Fibroblast of lung (primary cell): ENCODE measurements around the gene BCAS1. TPM values are rescaled to one million over a fixed set of nuclear protein-coding genes. Genes with fewer than 3 reads are reported as not detected.
A peak's percentile ranks its signal among the peaks of the same experiment; 100 is the strongest.

Source experiments
- DNase-seq, 2 donors: peaks; one replicate each; pipeline versions ENCODE4 v3.0.0 to v3.0.0-alpha.2; 2010; ENCODE audit warnings: low read depth in 2 of 2
- H2AFZ ChIP-seq: 2 replicates; pipeline ENCODE4 v1.5.1; 2012; ENCODE audit warnings: low read length, control low read depth, inconsistent platforms
- H3K27ac ChIP-seq: 2 replicates; pipeline ENCODE4 v1.5.1; 2011; ENCODE audit warnings: low read length, control low read depth; ENCODE audit not compliant: insufficient read depth
- H3K27me3 ChIP-seq: 2 replicates; pipeline ENCODE4 v1.5.1; 2011; ENCODE audit warnings: mild to moderate bottlenecking, low read length; ENCODE audit not compliant: control insufficient read depth, insufficient read depth
- H3K36me3 ChIP-seq: 2 replicates; pipeline ENCODE4 v1.5.1; 2011; ENCODE audit warnings: low read length; ENCODE audit not compliant: control insufficient read depth, insufficient read depth
- H3K4me1 ChIP-seq: 2 replicates; pipeline ENCODE4 v1.5.1; 2011; ENCODE audit warnings: low read length; ENCODE audit not compliant: control insufficient read depth, insufficient read depth; ENCODE audit errors: extremely low read depth
- H3K4me2 ChIP-seq: 2 replicates; pipeline ENCODE4 v1.5.1; 2011; ENCODE audit warnings: low read length, control low read depth; ENCODE audit not compliant: insufficient read depth; ENCODE audit errors: extremely low read depth
- H3K4me3 ChIP-seq, 4 experiments: fragments of 200-600 bp in 1 of 4; sonication (generic) in 1 of 4; replicated peaks in 1 of 4; 2 replicates each; pipeline ENCODE4 v1.5.1; 2011 to 2016; ENCODE audit warnings: low read length in 4 of 4, low read depth in 3 of 4, mild to moderate bottlenecking in 3 of 4, control low read depth in 2 of 4, inconsistent platforms in 1 of 4, mixed read lengths in 1 of 4; ENCODE audit not compliant: insufficient read depth in 1 of 4; ENCODE audit errors: control extremely low read depth in 1 of 4
- H3K79me2 ChIP-seq: 2 replicates; pipeline ENCODE4 v1.5.1; 2012; ENCODE audit warnings: mild to moderate bottlenecking, low read length, inconsistent platforms; ENCODE audit not compliant: control insufficient read depth, insufficient read depth
- H3K9ac ChIP-seq: 2 replicates; pipeline ENCODE4 v1.5.1; 2011; ENCODE audit warnings: mild to moderate bottlenecking, low read length, control low read depth; ENCODE audit not compliant: insufficient read depth
- H3K9me3 ChIP-seq: 2 replicates; pipeline ENCODE4 v1.5.1; 2012; ENCODE audit warnings: low read depth, low read length; ENCODE audit not compliant: control insufficient read depth, insufficient read depth
- H4K20me1 ChIP-seq: 2 replicates; pipeline ENCODE4 v1.5.1; 2011; ENCODE audit warnings: low read length; ENCODE audit not compliant: control insufficient read depth, insufficient read depth; ENCODE audit errors: extremely low read depth
- CTCF ChIP-seq, 2 donors: IDR thresholded peaks in 1 of 2; conservative IDR thresholded peaks in 1 of 2; 1 replicate in 1 of 2; 2 replicates in 1 of 2; pipeline ENCODE4 v1.5.1; 2011 to 2012; ENCODE audit warnings: low read length in 2 of 2, control low read depth in 1 of 2, inconsistent platforms in 1 of 2, low read depth in 1 of 2, mild to moderate bottlenecking in 1 of 2
- EZH2 ChIP-seq: IDR thresholded peaks from 2 replicates; pipeline ENCODE4 v1.5.1; 2012; ENCODE audit warnings: low read length, control low read depth, mild to moderate bottlenecking; ENCODE audit errors: missing control alignments
- polyA plus RNA-seq, 2 donors: library from polyadenylated mRNA; depleted of rRNA in 1 of 2; stranded (reverse) in 1 of 2; unstranded in 1 of 2; fragments of >200 nt; gene quantifications; 2 replicates each; pipeline ENCODE4 v1.2.1, GENCODE V29; 2011 to 2012; ENCODE audit warnings: missing spikeins in 1 of 2
- total RNA-seq: library from RNA; depleted of rRNA; stranded (reverse); fragments of >200 nt; gene quantifications from 2 replicates; pipeline ENCODE4 v1.2.1, GENCODE V29; 2014

The BCAS1 gene
- total and polyA plus RNA-seq, 2 donors (not counting 1 experiment from before 2014, with no cell fraction given): 0.17 TPM; not detected in 1

- TF ChIP-seq EZH2: no peak
- TF ChIP-seq CTCF (conservative IDR thresholded peaks at IDR 0.05 in 1 of 2, IDR thresholded peaks at IDR 0.05 in 1 of 2; ENCODE audit: low read depth in 1 of 2, low read length in 2 of 2): no peak
- Histone ChIP-seq H2AFZ (no peak overlapping the region), H4K20me1 (no peaks in the 10 kb centered on the region), H3K9ac (no peak overlapping the region), H3K9me3 (no peaks in the 10 kb centered on the region), H3K4me3 (no peak overlapping the region), H3K79me2 (no peaks in the 10 kb centered on the region), H3K4me2 (no peak overlapping the region), H3K27me3 (peaks cover 3% of the 10 kb centered on the region), H3K27ac (no peak overlapping the region), H3K36me3 (no peaks in the 10 kb centered on the region), H3K4me1 (no peaks in the 10 kb centered on the region)
- DNase-seq: no peak
Measured at GRCh38 chr20:54085910-54086309, 15.5 kb upstream of the BCAS1 start.

GRCh38 chr20:54085425-54085824 lies 15.0 kb upstream of the BCAS1 start:
- Histone ChIP-seq H4K20me1 (no peaks in the 10 kb centered on the region), H3K27ac (no peak overlapping the region), H3K27me3 (peaks cover 3% of the 10 kb centered on the region), H3K4me1 (no peaks in the 10 kb centered on the region), H3K36me3 (no peaks in the 10 kb centered on the region), H3K9me3 (no peaks in the 10 kb centered on the region), H3K4me3 (no peak overlapping the region), H3K4me2 (no peak overlapping the region), H2AFZ (no peak overlapping the region), H3K9ac (no peak overlapping the region), H3K79me2 (no peaks in the 10 kb centered on the region)
- TF ChIP-seq EZH2 (no peak), CTCF (conservative IDR thresholded peaks at IDR 0.05 in 1 of 2, IDR thresholded peaks at IDR 0.05 in 1 of 2; ENCODE audit: low read depth in 1 of 2, low read length in 2 of 2) (no peak)
- no peak for DNase-seq

GRCh38 chr20:54084727-54085388 lies 14.5 kb upstream of the BCAS1 start:
- Histone ChIP-seq H3K4me1 (no peaks in the 10 kb centered on the region), H3K9me3 (no peaks in the 10 kb centered on the region), H3K79me2 (no peaks in the 10 kb centered on the region), H3K27me3 (peaks cover 3% of the 10 kb centered on the region), H2AFZ (no peak overlapping the region), H3K36me3 (no peaks in the 10 kb centered on the region), H3K9ac (no peak overlapping the region), H3K4me3 (no peak overlapping the region), H3K27ac (no peak overlapping the region), H4K20me1 (no peaks in the 10 kb centered on the region), H3K4me2 (no peak overlapping the region)
- TF ChIP-seq EZH2 (no peak), CTCF (conservative IDR thresholded peaks at IDR 0.05 in 1 of 2, IDR thresholded peaks at IDR 0.05 in 1 of 2; ENCODE audit: low read depth in 1 of 2, low read length in 2 of 2) (no peak)
- peak in 1 of 2 donors; percentile 17 for DNase-seq
